ENCODE results near the gene CDYL. TPM values are rescaled to one million over a fixed set of nuclear protein-coding genes. Genes with fewer than 3 reads are reported as not detected.

CDYL gene
- total RNA-seq, 1 donor from 2014 or later, result 31.9 TPM

- Histone ChIP-seq H3K9me3 (no peaks in the 10 kb centered on the region), H3K36me3 (no peaks in the 10 kb centered on the region), H3K27me3 (no peaks in the 10 kb centered on the region), H3K27ac (no peak overlapping the region), H3K4me3 (no peak overlapping the region), H3K4me1 (peaks cover 11% of the 10 kb centered on the region)
- DNase-seq (ENCODE audit: extremely low spot score in 2 of 2), result no peak
- TF ChIP-seq POLR2AphosphoS5 (IDR thresholded peaks at IDR 0.05; ENCODE audit: insufficient read depth in 1 of 2, low read depth in 1 of 2) (no peak), POLR2A (IDR thresholded peaks at IDR 0.05) (no peak), CTCF (IDR thresholded peaks at IDR 0.05) (no peak)
- intact Hi-C loops (cut with DNase I), result no loop called here
Observed at GRCh38 chr6:4920914-4921410, 144.8 kb downstream of the CDYL start.

- Histone ChIP-seq H3K4me3 (no peak overlapping the region), H3K27me3 (no peaks in the 10 kb centered on the region), H3K36me3 (no peaks in the 10 kb centered on the region), H3K9me3 (no peaks in the 10 kb centered on the region), H3K27ac (no peak overlapping the region), H3K4me1 (peaks cover 10% of the 10 kb centered on the region)
- intact Hi-C loops (cut with DNase I), result no loop called here
- TF ChIP-seq CTCF (IDR thresholded peaks at IDR 0.05), result no peak
- DNase-seq (ENCODE audit: extremely low spot score in 2 of 2), result no peak
Observed at GRCh38 chr6:4922488-4923037, 146.4 kb downstream of the CDYL start.

DNA sequence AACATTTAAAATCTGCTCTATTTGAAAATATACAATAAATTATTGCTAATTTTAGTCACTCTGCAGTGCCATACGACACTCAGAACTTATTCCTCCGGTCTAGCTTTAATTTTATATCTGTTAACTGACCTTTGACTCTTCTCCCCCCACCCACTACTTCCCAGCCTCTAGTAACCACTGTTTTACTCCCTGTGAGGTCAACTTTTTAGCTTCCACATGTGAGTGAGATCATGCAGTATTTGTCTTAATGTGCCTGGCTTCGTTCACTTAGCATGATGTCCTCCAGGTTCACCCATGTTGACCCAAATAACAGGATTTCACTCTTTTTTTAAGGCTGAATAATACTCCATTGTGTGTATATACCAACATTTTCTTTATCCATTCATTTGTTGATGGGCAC lies 146.9 kb downstream of the CDYL start:
- Histone ChIP-seq H3K27me3 (no peaks in the 10 kb centered on the region), H3K9me3 (no peaks in the 10 kb centered on the region), H3K4me1 (peaks cover 10% of the 10 kb centered on the region), H3K4me3 (no peak overlapping the region), H3K36me3 (no peaks in the 10 kb centered on the region), H3K27ac (no peak overlapping the region)
- no peak for TF ChIP-seq CTCF (IDR thresholded peaks at IDR 0.05)
- TF ChIP-seq POLR2AphosphoS5 (IDR thresholded peaks at IDR 0.05; ENCODE audit: insufficient read depth in 1 of 2, low read depth in 1 of 2), result no peak
- TF ChIP-seq POLR2A (IDR thresholded peaks at IDR 0.05), result no peak
- intact Hi-C loops (cut with DNase I), result no loop called here
- no peak for DNase-seq (ENCODE audit: extremely low spot score in 2 of 2)

- H3K27ac ChIP-seq, result no peak overlapping the region
- no peaks in the 10 kb centered on the region for H3K36me3 ChIP-seq
- DNase-seq (ENCODE audit: extremely low spot score in 2 of 2), result no peak
- intact Hi-C loops (cut with DNase I), result no loop called here
- no peak overlapping the region for H3K4me3 ChIP-seq
- H3K9me3 ChIP-seq, result no peaks in the 10 kb centered on the region
- H3K4me1 ChIP-seq, result peaks cover 14% of the 10 kb centered on the region
- TF ChIP-seq CTCF (IDR thresholded peaks at IDR 0.05) (no peak), POLR2AphosphoS5 (IDR thresholded peaks at IDR 0.05; ENCODE audit: insufficient read depth in 1 of 2, low read depth in 1 of 2) (no peak), POLR2A (IDR thresholded peaks at IDR 0.05) (no peak)
- H3K27me3 ChIP-seq, result no peaks in the 10 kb centered on the region
Observed at GRCh38 chr6:4924661-4925271, 148.6 kb downstream of the CDYL start.

GRCh38 chr6:4925580-4925979 lies 149.4 kb downstream of the CDYL start:
- no peak for DNase-seq (ENCODE audit: extremely low spot score in 2 of 2)
- Histone ChIP-seq H3K27ac (no peak overlapping the region), H3K4me1 (peaks cover 20% of the 10 kb centered on the region), H3K4me3 (no peak overlapping the region), H3K27me3 (no peaks in the 10 kb centered on the region), H3K36me3 (no peaks in the 10 kb centered on the region), H3K9me3 (no peaks in the 10 kb centered on the region)
- no peak for TF ChIP-seq POLR2A (IDR thresholded peaks at IDR 0.05)
- TF ChIP-seq CTCF (IDR thresholded peaks at IDR 0.05), result no peak
- TF ChIP-seq POLR2AphosphoS5 (IDR thresholded peaks at IDR 0.05; ENCODE audit: insufficient read depth in 1 of 2, low read depth in 1 of 2), result no peak
- intact Hi-C loops (cut with DNase I), result no loop called here
